HG03045 (cell line): Measurements from ENCODE around the gene ARL4D.
A peak's percentile ranks its signal among the peaks of the same experiment; 100 is the strongest.
"Not testable (repeated sequence)": the region's sequence is repeated elsewhere in the genome, so short reads cannot be mapped to it uniquely, and the experiment has no call there.

Experiments used
- ATAC-seq: cut with Tn5 transposase; IDR thresholded peaks from one replicate; pipeline ENCODE4 v1.9.1; 2021; ENCODE audit warnings: mild to moderate bottlenecking, moderate library complexity; ENCODE audit not compliant: unreplicated experiment

The ARL4D gene, protein sequence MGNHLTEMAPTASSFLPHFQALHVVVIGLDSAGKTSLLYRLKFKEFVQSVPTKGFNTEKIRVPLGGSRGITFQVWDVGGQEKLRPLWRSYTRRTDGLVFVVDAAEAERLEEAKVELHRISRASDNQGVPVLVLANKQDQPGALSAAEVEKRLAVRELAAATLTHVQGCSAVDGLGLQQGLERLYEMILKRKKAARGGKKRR

DNA sequence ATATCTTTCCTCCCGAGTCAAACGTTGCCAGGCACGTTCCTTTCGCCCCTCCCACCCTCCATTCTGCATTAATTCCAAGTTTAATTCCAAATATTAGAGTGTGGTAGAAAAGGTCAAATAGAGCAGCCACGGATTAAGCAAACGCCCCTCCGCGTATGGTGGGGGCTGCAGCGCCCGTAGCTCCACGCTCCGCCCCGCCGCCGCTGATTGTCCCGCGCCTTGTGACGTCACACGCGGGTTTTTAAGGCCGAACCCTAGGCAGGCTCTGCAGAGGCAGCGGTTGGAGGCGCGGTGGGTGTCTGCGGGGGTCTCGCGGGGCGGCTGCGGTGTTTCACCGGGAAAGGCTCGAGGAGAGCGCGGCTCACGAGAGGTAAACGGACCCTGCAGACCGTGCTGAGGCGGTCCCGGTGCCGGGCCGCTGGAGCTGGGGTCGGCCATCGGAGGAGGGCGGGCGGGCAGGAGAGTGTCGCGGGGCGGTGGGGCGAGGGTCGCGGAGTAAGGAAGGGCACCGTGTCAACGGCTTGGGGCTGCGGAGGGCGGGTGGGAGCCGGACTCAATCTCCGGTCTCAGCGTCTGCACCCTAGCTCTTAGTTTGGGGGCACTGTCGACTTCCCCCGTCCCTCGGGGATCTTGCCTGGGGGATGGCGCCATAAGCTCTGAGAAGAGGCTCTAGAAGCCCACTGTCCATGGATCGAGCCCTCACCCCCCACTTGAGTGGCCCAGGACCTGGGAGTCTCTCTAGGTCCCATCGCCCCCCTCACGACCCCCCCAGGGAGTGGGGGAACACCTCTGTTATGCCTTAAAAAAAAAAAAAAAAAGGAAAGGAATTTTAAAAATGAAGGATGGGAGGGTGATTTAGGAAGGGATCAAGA, at the start of gene ARL4D:
Gene ARL4D, plus strand, starts transcription at position 270 of the 872 bp plus-strand sequence. CDS start 740 bp downstream, outside the sequence.
- no peak for ATAC-seq

- no peak for ATAC-seq
Observed at GRCh38 chr17:43349142-43349541, 49.7 kb upstream of the ARL4D start.

DNA sequence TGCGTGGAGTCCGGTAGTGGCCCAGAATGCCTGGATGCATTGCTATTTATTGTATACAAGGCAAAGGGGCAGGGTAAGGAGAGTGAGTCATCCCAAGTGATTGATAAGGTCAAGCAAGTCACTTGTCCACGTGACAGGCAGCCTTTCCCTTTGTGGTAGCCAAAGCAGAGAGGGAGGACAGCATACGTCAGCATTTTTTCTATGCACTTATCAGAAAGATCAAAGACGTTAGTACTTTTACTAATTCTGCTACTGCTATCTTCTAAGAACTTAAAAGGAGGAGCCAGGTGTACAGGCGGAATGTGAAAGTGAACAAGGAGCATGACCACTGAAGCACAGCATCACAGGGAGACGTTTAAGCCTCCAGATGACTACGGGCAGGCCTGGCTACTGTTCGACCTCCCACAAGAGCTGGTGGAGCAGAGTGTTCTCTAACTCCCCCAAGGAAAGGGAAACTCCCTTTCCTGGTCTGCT, 47.9 kb upstream of the ARL4D start:
- ATAC-seq, result no peak

- no peak for ATAC-seq
Observed at GRCh38 chr17:43351691-43352090, 47.1 kb upstream of the ARL4D start.

DNA sequence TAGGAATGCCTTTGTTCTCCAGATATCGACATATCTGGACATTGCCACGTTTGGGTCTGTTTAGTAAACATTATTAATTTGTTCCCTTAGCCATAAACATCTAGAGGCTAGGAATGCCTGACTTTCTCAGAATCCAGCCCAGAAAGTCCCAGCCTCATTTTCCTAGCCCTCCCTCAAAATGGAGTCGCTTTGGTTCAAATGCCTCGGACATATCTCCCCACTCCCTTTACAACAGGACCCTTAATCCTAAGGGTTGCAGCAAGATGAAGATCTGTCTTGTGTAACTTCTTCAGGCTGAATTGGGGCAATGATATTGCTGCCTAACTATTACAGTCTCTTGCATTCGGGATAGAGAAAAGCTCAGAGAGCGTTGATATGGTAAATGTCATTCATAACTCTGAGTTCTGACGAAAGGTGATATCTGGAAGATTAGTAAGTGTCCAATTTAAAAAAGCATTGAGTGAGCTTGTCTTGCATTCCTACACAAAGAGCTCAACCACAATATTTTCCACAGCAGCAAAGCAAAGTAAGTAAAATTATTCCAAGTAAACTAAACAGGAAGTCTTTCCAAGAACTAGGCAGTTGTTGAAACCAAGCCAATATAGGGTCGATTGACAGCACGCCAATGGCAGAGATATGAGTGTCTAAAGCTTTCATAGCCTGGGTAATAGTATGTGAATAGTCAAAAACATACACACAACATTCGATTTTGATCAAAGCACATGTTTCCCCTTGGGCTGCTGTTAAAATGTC, 46.0 kb upstream of the ARL4D start:
- no peak for ATAC-seq

DNA sequence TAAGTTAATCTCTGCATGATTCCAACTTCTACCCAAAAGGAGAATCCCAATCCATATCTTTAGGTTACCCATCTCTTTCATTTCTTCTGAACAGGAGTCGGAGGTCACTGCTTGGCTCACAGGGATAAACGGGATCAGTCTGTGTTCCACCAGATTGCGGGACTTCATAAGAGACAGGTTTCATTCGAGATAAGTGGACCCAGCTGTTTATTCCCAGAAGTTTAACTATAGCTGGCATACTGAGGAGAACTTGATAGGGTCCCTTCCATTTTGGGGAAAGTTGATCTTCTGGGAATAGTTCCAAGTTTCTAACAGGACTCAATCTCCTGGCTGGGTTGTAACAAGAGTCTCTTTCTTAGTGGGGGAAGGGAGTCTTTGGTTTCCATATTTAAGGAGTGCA, 45.4 kb upstream of the ARL4D start:
- ATAC-seq, result no peak

DNA sequence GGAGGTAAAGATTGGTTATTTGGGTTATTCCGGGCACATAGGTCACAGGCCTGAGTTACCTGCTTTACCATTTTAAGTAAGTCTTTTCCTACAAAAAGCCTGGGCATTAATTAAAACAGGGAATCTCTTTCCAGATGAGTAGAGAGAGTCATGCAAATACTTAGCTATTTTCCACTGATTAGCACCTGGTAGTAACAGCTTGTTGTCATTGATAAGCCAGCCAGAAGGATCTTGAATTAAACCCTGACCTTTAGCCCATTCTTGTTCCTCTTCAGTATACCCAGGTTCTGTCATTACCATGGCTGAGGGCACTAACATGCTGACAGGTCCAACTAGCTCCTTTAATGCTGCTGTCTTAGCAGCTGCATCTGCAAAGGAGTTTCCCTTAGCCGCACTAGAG, 44.4 kb upstream of the ARL4D start:
- no peak for ATAC-seq

DNA sequence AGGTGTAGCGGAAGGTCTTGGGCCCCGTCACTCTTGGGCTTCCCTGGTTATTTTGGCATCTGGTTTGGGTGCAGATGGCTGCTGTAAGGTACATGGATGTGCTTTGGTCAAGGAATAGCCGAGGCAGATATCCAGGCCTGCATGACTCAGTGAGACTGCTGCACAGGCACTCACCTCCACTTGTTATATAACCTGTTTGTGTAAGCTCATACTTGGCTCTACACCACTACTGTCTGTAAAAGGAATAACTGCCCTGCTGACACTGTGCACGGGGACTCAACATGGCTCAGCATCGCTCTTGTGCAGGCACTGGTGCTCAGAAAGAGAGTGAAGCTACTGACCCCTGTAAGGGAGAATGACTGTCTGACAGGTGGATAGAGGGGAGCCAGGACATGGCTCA, 42.3 kb upstream of the ARL4D start:
- no peak for ATAC-seq

DNA sequence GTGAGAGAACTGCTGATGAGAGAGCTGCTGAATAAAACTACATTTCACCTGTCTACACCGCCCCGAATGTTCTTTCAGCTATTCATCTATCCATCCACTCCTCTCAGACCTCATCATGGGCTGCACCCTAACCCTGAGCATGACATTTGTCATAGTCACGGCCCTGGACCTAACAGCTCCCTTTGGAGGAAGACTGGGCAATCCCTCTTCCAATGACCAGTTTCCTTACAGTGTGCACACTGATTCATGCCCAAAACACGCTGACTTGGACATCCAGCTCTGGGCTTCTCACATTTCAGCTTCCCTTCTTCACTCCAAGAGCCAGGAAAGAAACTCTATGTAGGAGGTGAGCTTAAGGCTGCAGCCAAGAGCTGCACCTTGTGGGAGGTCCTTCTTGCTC, 41.8 kb upstream of the ARL4D start:
- ATAC-seq, result no peak

DNA sequence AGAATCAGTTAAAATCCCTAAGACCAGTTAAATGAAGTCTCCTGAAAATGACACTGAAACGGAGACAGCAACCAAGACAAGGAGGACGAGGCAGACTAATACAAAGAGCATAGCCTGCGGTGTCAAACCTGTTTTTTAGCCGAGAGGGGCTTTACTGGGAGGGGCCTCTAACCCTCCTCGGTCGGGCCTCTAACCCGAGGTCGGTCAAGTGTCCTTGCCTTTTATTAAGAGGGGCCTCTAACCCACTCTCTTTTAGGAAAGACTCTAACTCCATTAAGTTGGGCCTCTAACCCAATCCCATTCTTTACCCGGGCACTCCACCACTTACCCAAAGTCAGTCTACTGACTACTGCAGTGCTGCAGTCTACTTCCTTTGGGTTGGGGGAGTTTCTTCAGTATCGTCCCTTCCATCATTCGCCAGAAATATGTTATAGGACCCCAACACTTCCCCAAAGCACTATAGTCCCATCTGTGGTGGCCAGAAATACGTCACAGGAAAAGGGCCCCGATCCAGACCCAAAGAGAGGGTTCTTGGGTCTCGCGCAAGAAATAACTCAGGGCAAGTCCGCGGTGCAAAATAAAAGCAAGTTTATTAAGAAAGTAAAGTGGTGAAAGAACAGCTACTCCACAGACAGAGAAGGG, 39.2 kb upstream of the ARL4D start:
- no peak for ATAC-seq

- ATAC-seq, result no peak
Observed at GRCh38 chr17:43360376-43360738, 38.4 kb upstream of the ARL4D start.

DNA sequence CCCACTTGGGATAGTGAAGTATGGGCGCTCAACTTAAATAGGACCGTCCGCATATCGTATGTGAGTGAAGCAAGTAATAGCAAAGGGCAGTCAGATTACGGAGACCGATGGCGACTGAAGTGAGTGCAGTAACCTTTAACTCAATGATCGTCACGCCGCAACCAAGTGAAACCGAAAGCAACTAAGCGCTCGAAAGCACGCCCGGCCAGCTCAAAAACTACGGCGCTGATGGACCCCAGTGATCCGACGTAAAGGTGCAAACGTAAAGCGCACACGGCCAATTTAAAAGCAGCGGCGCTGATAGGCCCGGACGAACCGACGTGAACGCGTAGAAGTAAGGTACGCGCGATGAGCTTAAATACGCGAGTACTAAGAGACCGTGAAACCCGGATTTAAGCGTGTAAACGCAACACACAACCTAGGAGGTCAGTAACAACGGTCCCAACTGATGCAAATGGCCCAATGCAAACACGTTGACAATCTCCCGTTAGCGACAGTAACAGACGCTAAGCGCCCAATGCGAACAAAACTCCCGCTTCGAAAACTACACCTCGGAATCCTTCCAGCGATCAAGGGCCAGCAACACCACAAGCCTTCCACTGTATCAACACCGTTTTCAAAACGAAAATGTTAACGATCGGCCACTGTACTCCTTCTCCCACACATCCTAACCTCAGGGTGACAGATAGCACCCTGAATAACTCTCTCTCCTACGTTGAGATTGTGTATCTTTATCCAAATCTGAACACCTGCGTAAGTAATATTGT, 37.9 kb upstream of the ARL4D start:
- peak; percentile 53 for ATAC-seq

DNA sequence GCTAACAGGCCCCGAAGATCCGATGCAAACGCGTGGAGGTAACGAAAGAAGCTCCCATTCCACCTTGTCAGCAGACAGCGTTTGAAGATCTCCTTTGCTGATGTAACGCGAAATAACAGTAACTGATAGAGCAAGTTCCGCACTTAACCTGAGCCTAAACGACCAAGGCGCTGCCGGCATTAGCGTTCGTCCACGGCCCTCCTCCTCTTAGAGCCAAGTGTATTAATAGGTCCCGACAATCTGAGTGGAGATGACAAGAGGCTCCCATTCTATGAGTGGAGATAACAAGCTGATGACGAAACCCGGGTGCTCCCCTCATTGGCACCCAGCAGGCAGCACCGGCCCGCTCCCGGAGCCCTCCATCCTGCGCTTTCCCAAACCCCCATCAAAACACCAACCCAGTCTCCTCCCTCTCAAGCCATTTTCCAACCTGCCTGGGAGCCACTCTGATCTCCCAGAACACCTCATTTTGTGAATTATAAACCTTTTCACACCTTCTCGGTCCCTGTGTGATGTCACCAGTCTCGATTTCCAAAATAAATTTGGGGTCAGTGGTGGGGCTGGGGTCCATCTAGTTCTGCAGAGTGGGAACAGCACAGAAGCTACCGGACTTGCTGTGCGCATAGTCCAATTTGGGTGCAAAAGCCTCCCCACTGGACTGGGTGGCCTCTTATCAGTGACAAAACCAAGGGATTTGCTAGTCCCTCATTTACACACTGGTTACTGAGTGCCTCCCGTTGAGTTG, 35.4 kb upstream of the ARL4D start:
- ATAC-seq, result no peak

GRCh38 chr17:43363926-43364285, 34.9 kb upstream of the ARL4D start:
- ATAC-seq, result no peak

DNA sequence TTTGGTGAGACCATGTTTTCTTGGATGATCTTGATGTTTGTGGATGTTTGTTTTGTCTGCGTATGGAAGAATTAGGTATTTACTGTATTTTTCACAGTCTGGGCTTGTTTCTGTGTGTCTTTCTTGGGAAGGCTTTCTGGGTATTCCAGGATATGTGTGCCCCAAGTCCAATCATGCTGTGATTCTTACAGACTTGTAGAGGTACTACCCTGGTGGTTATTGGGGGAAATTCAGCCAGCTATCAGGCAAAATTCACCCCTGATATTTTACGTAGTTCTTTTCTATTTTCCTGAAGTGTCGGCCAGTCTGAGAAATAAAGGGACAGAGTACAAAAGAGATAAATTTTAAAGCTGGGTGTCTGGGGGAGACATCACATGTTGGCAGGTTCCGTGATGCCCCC, 33.4 kb upstream of the ARL4D start:
- ATAC-seq, result no peak

GRCh38 chr17:43365921-43366320, 32.9 kb upstream of the ARL4D start:
- ATAC-seq, result not testable (repeated sequence)

DNA sequence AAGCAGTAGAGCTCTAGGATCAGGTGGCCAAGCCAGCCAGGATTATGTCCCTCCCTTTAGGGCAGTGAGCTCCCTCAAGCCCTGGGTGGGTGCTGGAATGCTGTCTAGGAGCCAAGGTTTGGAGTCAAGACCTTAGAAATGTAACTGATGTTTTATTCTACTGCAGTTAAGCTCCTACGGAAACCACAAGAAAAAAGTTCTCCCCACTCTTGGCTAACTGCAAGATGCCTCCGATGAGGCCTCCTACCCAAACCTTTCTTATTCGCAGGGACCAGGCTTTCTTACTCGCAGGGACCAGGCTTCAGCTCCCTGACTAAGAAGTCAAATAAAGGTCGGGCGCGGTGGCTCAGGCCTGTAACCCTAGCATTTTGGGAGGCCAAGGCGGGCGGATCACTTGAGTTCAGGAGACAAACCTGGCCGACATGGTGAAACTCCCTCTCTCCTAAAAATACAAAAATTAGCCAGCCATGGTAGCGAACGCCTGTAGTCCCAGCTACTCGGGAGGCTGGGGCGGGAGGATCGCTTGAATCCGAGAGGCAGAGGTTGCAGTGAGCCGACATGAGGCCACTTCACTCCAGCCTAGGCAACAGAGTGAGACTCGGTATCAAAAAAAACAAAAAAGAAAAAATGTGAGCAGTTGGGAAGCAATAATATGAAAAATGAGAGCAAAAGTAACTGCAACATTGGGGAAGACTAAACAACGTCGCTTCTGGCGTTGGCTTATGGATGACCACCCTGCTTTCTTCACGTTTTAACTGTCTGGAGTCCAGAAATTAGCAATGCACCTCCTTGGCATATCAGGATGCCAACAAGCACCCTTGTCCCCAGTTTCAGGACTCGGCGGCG, 31.7 kb upstream of the ARL4D start:
- no peak for ATAC-seq

GRCh38 chr17:43367737-43368242, 31.0 kb upstream of the ARL4D start:
- peak; percentile 27 for ATAC-seq
